VCaP (cell line): ENCODE results near the gene PTPRT.

ENCODE experiments used
- H3K27ac ChIP-seq: fragments of 450-650 bp; 2 replicates; pipeline ENCODE4 v1.5.1; 2017
- TF ChIP-seq, protein P1 (sequence below): fragments of 450-650 bp; conservative IDR thresholded peaks from 2 replicates; pipeline ENCODE4 v1.5.1; 2017; ENCODE audit warnings: mild to moderate bottlenecking, moderate library complexity

Gene PTPRT

DNA sequence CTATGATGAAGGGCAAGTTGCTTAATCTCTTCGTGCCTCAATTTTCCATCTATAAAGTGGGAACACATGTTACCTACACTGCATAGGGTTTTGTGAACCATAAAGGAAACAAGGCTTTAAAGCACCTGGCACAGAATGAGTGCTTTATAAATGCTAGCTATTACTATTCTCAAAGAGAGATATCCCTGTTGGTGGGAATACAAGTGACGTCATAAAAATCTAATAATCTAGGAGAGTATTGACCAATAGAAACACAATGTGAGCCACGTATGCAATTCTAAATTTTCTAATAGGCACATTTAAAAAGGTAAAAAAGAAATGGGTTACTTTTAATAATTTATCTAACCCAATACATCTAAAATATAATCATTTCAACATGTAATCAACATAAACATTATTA, 316.4 kb downstream of the PTPRT start:
- H3K27ac ChIP-seq = no peak overlapping the region
- TF ChIP-seq, protein P1, sequence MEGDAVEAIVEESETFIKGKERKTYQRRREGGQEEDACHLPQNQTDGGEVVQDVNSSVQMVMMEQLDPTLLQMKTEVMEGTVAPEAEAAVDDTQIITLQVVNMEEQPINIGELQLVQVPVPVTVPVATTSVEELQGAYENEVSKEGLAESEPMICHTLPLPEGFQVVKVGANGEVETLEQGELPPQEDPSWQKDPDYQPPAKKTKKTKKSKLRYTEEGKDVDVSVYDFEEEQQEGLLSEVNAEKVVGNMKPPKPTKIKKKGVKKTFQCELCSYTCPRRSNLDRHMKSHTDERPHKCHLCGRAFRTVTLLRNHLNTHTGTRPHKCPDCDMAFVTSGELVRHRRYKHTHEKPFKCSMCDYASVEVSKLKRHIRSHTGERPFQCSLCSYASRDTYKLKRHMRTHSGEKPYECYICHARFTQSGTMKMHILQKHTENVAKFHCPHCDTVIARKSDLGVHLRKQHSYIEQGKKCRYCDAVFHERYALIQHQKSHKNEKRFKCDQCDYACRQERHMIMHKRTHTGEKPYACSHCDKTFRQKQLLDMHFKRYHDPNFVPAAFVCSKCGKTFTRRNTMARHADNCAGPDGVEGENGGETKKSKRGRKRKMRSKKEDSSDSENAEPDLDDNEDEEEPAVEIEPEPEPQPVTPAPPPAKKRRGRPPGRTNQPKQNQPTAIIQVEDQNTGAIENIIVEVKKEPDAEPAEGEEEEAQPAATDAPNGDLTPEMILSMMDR = no peak

DNA sequence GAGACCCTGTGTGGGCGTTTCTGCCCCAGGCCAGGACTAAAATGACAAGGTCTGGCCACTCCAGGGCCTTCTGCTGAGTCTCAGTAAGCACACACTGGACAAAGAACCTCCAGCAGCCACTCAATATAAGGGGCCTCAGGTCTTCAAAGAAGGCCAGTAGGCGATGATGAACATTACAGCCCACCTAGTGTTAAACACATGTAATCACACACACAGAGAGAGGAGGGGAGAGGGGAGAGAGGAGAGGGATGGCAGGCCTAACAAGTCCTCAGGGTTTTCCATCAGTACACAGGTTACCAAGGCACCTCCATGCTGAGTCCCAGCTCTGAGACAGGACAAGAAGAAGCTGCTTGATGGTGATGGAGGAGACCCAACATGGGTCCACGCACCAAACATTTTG, 325.6 kb downstream of the PTPRT start:
- no peak overlapping the region for H3K27ac ChIP-seq
- TF ChIP-seq, protein P1 = no peak

DNA sequence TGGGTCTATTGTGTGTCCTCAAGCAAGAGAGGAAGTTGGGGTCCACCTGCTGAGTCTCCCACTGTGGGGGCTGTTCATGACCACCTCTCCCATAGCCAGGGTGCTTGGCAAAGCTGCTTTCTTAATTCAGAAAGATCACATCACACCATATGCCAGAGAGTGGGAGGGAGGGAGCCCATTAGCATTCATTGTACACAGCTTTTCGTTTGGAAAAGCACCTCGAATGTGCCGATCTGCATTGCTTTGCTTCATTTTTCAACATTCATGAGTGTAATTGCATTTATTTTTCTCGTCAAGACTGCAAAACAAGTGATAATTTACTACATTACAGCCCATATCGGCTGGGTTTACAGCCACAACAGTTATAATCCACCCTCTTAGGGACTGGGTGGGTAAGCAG, 327.3 kb downstream of the PTPRT start:
- TF ChIP-seq, protein P1 = no peak
- H3K27ac ChIP-seq = no peak overlapping the region

DNA sequence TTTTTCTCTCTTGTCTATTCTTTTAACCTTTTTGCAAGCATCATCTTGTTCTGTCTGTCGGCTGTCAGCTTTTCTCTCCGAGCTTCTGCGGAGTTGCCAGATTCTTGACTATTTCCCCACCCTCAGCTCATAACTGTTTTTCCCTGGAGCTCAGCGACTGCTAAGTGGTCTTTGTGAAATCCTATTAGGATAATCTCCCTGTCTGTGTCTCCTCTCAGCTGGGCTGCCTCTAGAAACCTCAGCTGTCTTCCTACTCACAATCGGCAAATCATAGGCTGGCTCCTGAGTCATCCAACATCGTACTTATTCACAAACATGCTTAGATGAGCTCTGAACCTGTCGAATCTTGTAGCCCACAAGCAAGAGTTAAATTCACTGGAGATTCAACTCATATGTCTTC, 332.3 kb downstream of the PTPRT start:
- H3K27ac ChIP-seq = no peak overlapping the region
- TF ChIP-seq, protein P1 = no peak

DNA sequence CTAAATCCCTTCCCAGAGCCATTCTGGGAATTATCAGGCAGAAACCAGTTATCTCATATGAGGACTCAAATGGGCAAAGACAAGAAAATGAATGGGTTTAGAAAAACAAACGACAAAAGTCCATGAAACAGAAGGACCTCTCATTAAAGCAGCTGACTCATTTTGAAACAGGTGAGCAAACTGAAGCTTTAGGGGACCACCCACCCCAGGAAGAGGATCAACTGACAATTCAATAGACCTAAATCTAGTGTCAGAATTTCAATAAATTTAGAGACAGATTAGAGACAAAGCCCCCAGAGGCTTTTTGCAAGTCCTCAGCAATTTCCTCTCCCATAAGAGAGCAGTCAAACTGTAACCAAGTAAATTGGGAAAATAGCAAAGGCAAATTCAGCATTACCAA, 333.8 kb downstream of the PTPRT start:
- TF ChIP-seq, protein P1 = no peak
- no peak overlapping the region for H3K27ac ChIP-seq

DNA sequence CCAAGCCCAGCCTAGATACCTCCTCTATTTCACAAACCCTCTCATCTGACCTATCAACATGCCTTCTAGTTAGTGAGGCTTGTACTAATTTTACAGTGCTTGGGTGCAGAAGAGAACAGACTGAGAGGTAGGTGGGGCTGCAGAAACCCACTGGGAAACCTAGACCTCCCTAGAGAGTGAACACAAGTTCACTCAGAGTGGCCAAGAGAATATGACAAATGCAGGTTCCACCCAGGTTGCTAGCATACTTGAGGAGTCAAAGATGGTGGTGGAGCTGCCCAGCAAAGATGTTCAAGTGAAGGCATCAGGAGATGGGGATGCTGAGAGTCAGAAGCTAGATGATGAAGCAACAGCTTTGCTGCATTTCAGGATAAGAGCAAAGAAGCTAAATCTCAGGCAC, 337.0 kb downstream of the PTPRT start:
- TF ChIP-seq, protein P1 = no peak
- H3K27ac ChIP-seq = no peak overlapping the region

DNA sequence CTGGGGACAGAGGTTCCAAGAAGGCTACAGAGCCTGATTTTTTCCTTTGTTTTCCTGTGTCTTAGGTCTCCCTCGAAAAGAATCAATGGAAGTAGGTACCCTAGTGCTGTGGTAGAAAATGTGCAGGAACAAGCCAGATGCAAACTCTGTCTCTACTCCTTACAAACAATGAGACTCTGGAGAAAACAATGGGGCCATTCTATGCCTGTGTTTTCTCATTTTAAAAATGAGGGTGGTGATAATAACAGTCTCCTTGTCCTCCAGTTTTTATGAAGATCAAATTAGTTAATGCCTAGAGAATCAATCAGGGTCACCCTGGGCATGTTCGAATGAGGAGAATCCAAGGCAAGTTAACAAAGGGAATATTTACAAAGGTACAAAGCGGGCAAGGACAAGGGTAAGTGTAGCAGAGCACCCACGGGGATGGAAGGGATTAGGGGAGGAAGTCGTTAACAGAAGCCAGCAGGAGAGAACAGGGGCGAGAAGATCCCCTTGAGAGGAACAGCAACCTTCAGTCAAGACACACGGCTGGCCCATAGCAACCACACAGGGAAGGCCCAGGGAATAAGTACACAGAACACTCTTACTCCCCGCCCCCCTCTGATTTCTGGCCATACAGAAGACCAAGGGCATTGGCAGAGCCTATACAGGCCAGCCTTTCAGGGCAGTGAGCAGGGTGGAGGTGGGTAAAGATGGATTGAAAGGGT, 342.8 kb downstream of the PTPRT start:
- H3K27ac ChIP-seq = no peak overlapping the region
- TF ChIP-seq, protein P1 = no peak
